DOHH2 (cell line): Measurements from ENCODE around the gene NBDY.

ENCODE experiments used
- H3F3A ChIP-seq: fragments of 200-600 bp; sonication (generic), shearing (Covaris generic); 2 replicates; pipeline ENCODE4 v1.6.0; 2016; ENCODE audit warnings: antibody characterized with exemption, mild to moderate bottlenecking; ENCODE audit not compliant: control insufficient read depth, insufficient read depth
- H3K27ac ChIP-seq: fragments of 200-600 bp; sonication (generic); 2 replicates; pipeline ENCODE4 v1.5.1; 2014; ENCODE audit warnings: low read depth, mild to moderate bottlenecking, low read length, moderate library complexity
- H3K27me3 ChIP-seq: fragments of 200-600 bp; sonication (generic); 2 replicates; pipeline ENCODE4 v1.6.1; 2014; ENCODE audit warnings: mild to moderate bottlenecking, low read length, mixed read lengths; ENCODE audit not compliant: control insufficient read depth
- H3K36me3 ChIP-seq: fragments of 200-600 bp; sonication (generic); 2 replicates; pipeline ENCODE4 v1.6.1; 2014; ENCODE audit warnings: mild to moderate bottlenecking, low read length, moderate library complexity, mixed read lengths; ENCODE audit not compliant: control insufficient read depth
- H3K4me1 ChIP-seq: fragments of 200-600 bp; sonication (generic); 2 replicates; pipeline ENCODE4 v1.6.1; 2014; ENCODE audit warnings: mild to moderate bottlenecking, low read length, mixed read lengths; ENCODE audit not compliant: control insufficient read depth
- H3K4me2 ChIP-seq: fragments of 200-600 bp; sonication (generic); 2 replicates; pipeline ENCODE4 v1.6.0; 2014; ENCODE audit warnings: mild to moderate bottlenecking, low read length, moderate library complexity
- H3K4me3 ChIP-seq: fragments of 200-600 bp; sonication (generic); 2 replicates; pipeline ENCODE4 v1.5.1; 2014; ENCODE audit warnings: mild to moderate bottlenecking, low read length, mixed read lengths
- H3K79me2 ChIP-seq: fragments of 200-600 bp; sonication (generic); 2 replicates; pipeline ENCODE4 v1.6.1; 2014; ENCODE audit warnings: mild to moderate bottlenecking, low read length, mixed read lengths; ENCODE audit not compliant: control insufficient read depth
- H3K9me2 ChIP-seq: fragments of 200-600 bp; sonication (generic); replicated peaks from 2 replicates; pipeline ENCODE4 v1.6.1; 2014; ENCODE audit warnings: mild to moderate bottlenecking, low read length, mixed read lengths; ENCODE audit not compliant: control insufficient read depth
- H3K9me3 ChIP-seq: fragments of 200-600 bp; sonication (generic); 2 replicates; pipeline ENCODE4 v1.6.1; 2014; ENCODE audit warnings: antibody characterized with exemption, low read length, mixed read lengths; ENCODE audit not compliant: control insufficient read depth, insufficient read depth
- H4K20me1 ChIP-seq: fragments of 200-600 bp; sonication (generic); 2 replicates; pipeline ENCODE4 v1.6.0; 2014; ENCODE audit warnings: low read depth, mild to moderate bottlenecking, antibody characterized with exemption, low read length, moderate library complexity; ENCODE audit not compliant: control insufficient read depth, insufficient read depth
- CTCF ChIP-seq: fragments of 200-600 bp; sonication (generic); IDR thresholded peaks from one replicate; pipeline ENCODE4 v1.5.1; 2014; ENCODE audit warnings: antibody characterized with exemption, mild to moderate bottlenecking, low read depth, low read length; ENCODE audit not compliant: poor library complexity, severe bottlenecking
- EZH2phosphoT487 ChIP-seq: fragments of 200-600 bp; sonication (generic); IDR thresholded peaks from 2 replicates; pipeline ENCODE4 v1.6.1; 2017; ENCODE audit warnings: borderline replicate concordance, mild to moderate bottlenecking, antibody characterized with exemption, low read length, moderate library complexity, mixed read lengths

NBDY gene

GRCh38 chrX:56736219-56736618 is 7.2 kb downstream of the NBDY start:
- H3K9me2 ChIP-seq, result no peaks in the 10 kb centered on the region
- 0 out of 2 replicates have a peak, but pooled peaks cover 3% of the 10 kb centered on the region for H3K36me3 ChIP-seq
- no peak overlapping the region for H3K4me3 ChIP-seq
- no peaks in the 10 kb centered on the region for H3F3A ChIP-seq
- H3K79me2 ChIP-seq, result peaks cover 2% of the 10 kb centered on the region; the same call in 1 of the 2 replicates
- H3K4me1 ChIP-seq, result no peaks in the 10 kb centered on the region
- H3K27ac ChIP-seq, result no peak overlapping the region
- H4K20me1 ChIP-seq, result no peaks in the 10 kb centered on the region
- no peaks in the 10 kb centered on the region for H3K27me3 ChIP-seq
- H3K9me3 ChIP-seq, result no peaks in the 10 kb centered on the region
- no peak overlapping the region for H3K4me2 ChIP-seq
- no peak for TF ChIP-seq EZH2phosphoT487
- no peak for TF ChIP-seq CTCF

DNA sequence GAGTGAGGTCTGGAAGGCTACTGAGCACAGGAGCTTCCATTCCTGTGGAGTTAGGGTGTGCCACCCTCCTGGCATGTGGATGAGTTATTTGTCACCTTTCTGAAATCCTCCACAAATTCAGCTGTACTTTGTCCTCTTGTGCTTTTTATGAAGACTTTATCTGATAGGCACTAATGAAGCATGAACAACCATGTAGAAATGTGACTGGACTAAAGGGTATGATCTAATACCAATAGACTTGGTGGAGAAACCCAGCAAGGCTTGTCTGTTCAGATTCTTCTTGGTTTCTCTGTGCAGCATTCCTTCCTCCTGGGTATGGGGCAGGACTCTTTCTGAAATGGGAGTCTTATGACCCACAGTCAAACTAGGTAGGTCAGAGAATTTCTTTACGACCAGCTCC is 9.6 kb downstream of the NBDY start:
- TF ChIP-seq EZH2phosphoT487, result no peak
- no peak for TF ChIP-seq CTCF
- no peaks in the 10 kb centered on the region for H4K20me1 ChIP-seq
- no peaks in the 10 kb centered on the region for H3K27me3 ChIP-seq
- no peaks in the 10 kb centered on the region for H3K9me3 ChIP-seq
- H3K79me2 ChIP-seq, result no peaks in the 10 kb centered on the region
- H3K9me2 ChIP-seq, result no peaks in the 10 kb centered on the region
- no peaks in the 10 kb centered on the region for H3F3A ChIP-seq
- H3K4me2 ChIP-seq, result no peak overlapping the region
- H3K36me3 ChIP-seq, result 0 out of 2 replicates have a peak, but pooled peaks cover 3% of the 10 kb centered on the region
- no peaks in the 10 kb centered on the region for H3K4me1 ChIP-seq
- no peak overlapping the region for H3K27ac ChIP-seq
- H3K4me3 ChIP-seq, result no peak overlapping the region

DNA sequence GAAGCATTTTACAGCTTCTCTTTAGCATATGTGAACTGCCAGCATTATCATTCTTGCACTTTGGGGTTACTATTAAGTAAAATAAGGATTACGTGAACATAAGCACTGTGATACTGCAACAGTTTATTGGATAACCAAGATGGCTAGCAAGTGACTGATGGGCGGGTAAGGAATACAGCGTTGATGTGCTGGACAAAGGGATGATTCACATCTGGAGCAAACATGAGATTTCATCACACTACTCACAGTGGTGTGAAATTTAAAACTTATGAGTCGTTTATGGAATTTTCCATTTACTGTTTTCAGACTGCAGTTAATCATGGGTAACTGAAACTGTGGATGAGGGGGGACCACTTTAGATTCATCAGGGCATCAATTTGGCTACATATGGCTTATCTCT is 16.0 kb downstream of the NBDY start:
- Histone ChIP-seq H3F3A (no peaks in the 10 kb centered on the region), H3K27me3 (no peaks in the 10 kb centered on the region), H3K36me3 (no peaks in the 10 kb centered on the region), H3K9me2 (no peaks in the 10 kb centered on the region), H3K4me2 (no peak overlapping the region), H3K4me1 (no peaks in the 10 kb centered on the region), H3K79me2 (no peaks in the 10 kb centered on the region), H4K20me1 (no peaks in the 10 kb centered on the region), H3K4me3 (no peak overlapping the region), H3K9me3 (no peaks in the 10 kb centered on the region), H3K27ac (no peak overlapping the region)
- no peak for TF ChIP-seq CTCF
- no peak for TF ChIP-seq EZH2phosphoT487

DNA sequence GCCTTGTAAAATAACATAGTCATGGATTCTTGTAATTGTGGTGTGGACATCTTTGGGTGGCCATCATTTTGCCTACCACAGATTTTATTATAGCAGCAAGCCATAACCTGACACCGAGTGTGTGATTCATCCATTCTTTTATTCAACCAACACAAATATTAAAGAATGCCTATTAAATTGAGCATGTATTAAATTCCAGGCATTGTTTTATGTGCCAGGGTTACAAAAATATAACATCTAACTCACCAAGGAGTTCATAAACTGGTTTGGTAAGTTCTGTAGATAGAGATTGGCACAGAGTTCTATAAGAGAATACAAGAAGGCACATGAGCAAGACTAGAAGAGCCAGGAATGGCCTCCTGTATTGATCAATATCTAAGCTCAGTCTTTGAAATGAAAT is 18.0 kb downstream of the NBDY start:
- no peaks in the 10 kb centered on the region for H4K20me1 ChIP-seq
- H3K79me2 ChIP-seq, result no peaks in the 10 kb centered on the region
- H3K9me2 ChIP-seq, result no peaks in the 10 kb centered on the region
- H3K4me2 ChIP-seq, result no peak overlapping the region
- no peaks in the 10 kb centered on the region for H3K4me1 ChIP-seq
- H3F3A ChIP-seq, result no peaks in the 10 kb centered on the region
- no peak overlapping the region for H3K27ac ChIP-seq
- TF ChIP-seq CTCF (no peak), EZH2phosphoT487 (no peak)
- H3K4me3 ChIP-seq, result no peak overlapping the region
- H3K36me3 ChIP-seq, result no peaks in the 10 kb centered on the region
- no peaks in the 10 kb centered on the region for H3K27me3 ChIP-seq
- no peaks in the 10 kb centered on the region for H3K9me3 ChIP-seq
